BJ (cell line): Measurements from ENCODE around the gene CDC14B. TPM values are rescaled to one million over a fixed set of nuclear protein-coding genes. Genes with fewer than 3 reads are reported as not detected.

Source experiments
- CTCF ChIA-PET: fragments of 350-600 bp; formaldehyde crosslinking; extraction: SDS; loops from one replicate; lab custom pipeline; 2021; ENCODE audit warnings: antibody characterized with exemption, inconsistent platforms; lab: Yijun Ruan, JAX
- POLR2A ChIA-PET: fragments of 300-600 bp; sonication (Branson Sonifier 250); formaldehyde crosslinking; extraction: SDS; loops from one replicate; lab custom pipeline; 2021; ENCODE audit warnings: antibody characterized with exemption; lab: Charles Lee
- DNase-seq: peaks from one replicate; pipeline ENCODE4 v3.0.0-alpha.2; 2011; ENCODE audit warnings: low read depth
- H3K27me3 ChIP-seq: 2 replicates; pipeline ENCODE4 v1.6.0; 2011; ENCODE audit warnings: low read length; ENCODE audit not compliant: control insufficient read depth, insufficient read depth
- H3K36me3 ChIP-seq: 2 replicates; pipeline ENCODE4 v1.5.1; 2011; ENCODE audit warnings: low read length; ENCODE audit not compliant: control insufficient read depth, insufficient read depth
- H3K4me3 ChIP-seq: 2 replicates; pipeline ENCODE4 v1.5.1; 2011; ENCODE audit warnings: low read depth, mild to moderate bottlenecking, control low read depth, low read length
- polyA plus RNA-seq: library from polyadenylated mRNA; depleted of rRNA; stranded (reverse); fragments of >200 nt; gene quantifications from 2 replicates; pipeline ENCODE4 v1.2.3, GENCODE V29; 2011
- TF ChIP-seq, protein P1 (sequence below): IDR thresholded peaks from 2 replicates; pipeline ENCODE4 v1.5.1; 2011; ENCODE audit warnings: low read depth, mild to moderate bottlenecking, control low read depth, inconsistent platforms, low read length, moderate library complexity; ENCODE audit not compliant: insufficient read depth

The CDC14B gene
- polyA plus RNA-seq, 1 experiment: 12.1 TPM

DNA sequence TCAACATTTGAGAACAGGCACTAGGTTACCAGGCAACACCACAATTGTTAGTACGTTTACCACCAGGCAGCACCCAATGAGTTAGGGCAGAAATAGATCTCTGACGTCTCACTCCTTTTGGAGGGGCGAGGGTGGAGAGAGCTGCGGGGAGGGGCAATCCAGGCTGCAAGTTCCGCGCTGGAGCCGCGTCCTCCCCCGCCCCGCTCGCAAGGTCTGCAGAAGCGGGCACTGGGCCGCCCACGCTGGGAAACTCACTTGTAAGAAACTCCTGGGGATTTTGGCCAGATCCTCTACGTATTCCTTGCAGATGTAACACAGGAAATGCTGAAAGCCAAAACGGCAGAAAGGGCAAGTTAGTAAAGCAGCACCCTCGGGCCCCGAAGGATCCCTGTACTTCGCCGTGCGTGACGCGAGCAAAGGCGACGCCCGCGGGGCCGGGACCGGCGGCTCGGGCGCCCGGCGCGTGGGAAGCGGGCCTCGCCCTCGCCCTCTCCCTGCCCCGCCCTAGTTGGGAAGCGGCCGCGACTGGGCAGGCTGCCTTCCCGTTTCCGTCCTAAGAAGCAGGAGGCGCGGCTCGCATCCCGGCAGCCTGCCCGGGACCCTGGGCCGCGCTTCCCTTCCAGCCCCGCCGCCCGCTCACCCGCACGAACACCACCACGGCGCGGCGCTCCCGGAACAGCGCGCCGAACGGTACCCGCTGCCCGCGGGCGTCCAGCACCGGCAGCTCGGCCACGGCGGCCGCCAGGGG lies 35.0 kb upstream of the CDC14B start:
- DNase-seq: peak; percentile 50
- Histone ChIP-seq H3K36me3 (peaks cover 5% of the 10 kb centered on the region), H3K4me3 (peak overlapping the region; percentile 72), H3K27me3 (no peaks in the 10 kb centered on the region)
- TF ChIP-seq, protein P1, sequence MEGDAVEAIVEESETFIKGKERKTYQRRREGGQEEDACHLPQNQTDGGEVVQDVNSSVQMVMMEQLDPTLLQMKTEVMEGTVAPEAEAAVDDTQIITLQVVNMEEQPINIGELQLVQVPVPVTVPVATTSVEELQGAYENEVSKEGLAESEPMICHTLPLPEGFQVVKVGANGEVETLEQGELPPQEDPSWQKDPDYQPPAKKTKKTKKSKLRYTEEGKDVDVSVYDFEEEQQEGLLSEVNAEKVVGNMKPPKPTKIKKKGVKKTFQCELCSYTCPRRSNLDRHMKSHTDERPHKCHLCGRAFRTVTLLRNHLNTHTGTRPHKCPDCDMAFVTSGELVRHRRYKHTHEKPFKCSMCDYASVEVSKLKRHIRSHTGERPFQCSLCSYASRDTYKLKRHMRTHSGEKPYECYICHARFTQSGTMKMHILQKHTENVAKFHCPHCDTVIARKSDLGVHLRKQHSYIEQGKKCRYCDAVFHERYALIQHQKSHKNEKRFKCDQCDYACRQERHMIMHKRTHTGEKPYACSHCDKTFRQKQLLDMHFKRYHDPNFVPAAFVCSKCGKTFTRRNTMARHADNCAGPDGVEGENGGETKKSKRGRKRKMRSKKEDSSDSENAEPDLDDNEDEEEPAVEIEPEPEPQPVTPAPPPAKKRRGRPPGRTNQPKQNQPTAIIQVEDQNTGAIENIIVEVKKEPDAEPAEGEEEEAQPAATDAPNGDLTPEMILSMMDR: no peak
- ChIA-PET POLR2A (interaction anchor here (0.6 kb wide), 1 partner anchor 1242 kb away, joined by 3 read pairs; no protein-coding TSS in a partner anchor), CTCF (interaction anchor here (1.0 to 2.6 kb wide), 4 partner anchors 10 to 327 kb away, joined by 3 to 10 read pairs (median 4); no protein-coding TSS in a partner anchor)

DNA sequence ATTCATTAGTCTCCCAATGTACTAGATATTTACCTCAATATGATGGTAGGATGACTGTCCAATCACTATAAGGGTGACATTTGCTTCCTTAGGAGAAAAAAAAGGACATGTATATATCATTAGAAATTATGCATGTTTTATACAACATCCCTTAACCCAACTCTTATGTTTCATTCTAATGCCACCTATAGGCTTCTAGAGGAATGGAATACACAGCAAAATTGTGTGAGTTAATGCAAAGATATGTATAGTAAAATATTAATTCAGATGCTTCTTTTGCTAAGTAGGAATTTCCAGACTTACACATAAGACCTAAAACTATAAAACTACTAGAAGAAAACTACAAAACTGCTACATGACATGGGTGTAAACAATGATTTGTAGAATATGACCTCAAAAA lies 32.0 kb upstream of the CDC14B start:
- Histone ChIP-seq H3K4me3 (no peak overlapping the region), H3K36me3 (peaks cover 5% of the 10 kb centered on the region), H3K27me3 (no peaks in the 10 kb centered on the region)
- DNase-seq: no peak
- CTCF ChIA-PET: interaction anchor here (0.8 to 1.3 kb wide), 4 partner anchors 44 to 324 kb away, joined by 3 read pairs; no protein-coding TSS in a partner anchor
- POLR2A ChIA-PET: no interaction called here
- TF ChIP-seq, protein P1: peak; percentile 46; the same call in 1 of the 2 replicates

DNA sequence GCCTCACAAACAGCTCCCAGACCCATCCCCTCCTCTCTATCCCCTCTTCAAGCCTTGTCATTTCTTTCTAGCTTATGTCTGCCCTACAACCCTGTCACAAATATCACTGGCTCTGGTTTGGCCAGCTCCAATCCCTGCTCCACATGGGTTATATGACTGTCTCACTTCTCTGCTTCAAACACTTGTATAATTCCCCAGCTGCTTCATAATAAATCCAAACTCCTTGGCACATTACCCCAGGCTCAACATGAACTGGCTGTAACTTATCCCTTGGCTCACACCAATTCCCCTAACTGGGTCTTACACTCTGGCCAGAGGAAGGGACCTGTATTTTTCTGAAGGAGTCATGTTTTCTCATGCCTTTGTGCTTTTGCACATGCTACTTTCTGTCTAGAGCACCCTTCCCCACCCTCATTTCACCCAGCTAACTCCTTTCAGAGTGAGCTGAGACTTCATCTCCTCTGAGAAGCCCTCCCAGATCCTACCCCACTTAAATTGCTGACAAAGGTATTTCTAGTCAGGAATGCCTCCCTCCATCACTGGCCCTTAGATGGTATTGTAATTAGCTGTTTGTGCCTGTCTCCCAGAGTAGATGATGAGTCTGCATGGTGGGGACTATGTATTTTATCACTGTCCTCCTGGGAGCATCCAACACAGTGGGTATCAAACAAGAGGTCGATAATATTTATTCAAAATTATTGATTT lies 30.1 kb upstream of the CDC14B start:
- CTCF ChIA-PET: interaction anchor here (0.6 to 2.4 kb wide), 5 partner anchors 135 to 333 kb away, joined by 3 to 10 read pairs (median 4); no protein-coding TSS in a partner anchor
- TF ChIP-seq, protein P1: no peak
- no peaks in the 10 kb centered on the region for H3K27me3 ChIP-seq

DNA sequence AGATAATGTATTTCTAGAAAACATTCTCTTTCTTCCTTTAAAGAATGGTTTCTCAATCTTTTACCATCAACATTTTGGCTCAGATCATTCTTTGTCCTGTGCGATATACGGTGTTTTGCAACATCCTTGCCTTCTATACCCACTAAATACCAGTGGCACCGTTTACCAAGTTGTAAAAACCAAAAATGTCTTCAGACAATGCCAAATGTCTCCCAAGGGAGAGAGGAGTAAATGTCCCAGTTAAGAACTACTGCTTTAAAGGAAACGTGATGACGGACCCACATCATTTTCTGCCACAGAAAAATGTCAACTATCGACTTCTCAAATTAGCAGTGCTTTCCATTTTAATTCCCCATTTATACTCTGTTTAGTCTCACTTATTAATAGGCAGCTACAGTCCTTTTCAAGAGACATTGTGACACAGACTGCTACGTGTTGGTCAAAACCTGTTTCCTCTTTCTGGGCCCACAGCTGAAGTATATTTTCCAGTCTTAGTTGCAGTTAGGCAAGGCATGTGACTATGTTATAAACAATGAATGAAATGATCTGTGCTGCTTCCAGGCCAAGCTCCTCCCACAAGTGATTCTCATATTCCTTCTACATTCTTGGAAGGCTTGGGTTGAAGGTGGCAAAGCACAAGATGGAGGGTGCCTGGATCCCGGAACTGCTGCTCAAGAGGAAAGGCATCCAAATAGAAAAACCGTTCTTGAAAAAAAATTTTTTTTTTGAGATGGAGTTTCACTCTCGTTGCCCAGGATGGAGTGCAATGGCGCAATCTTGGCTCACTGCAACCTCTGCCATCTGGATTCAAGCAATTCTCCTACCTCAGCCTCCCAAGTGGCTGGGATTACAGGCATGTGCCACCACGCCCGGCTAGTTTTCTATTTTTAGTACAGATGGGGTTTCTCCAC lies 26.7 kb upstream of the CDC14B start:
- TF ChIP-seq, protein P1: no peak
- ChIA-PET POLR2A (no interaction called here), CTCF (interaction anchor here (0.6 kb wide), 1 partner anchor 132 kb away, joined by 4 read pairs; no protein-coding TSS in a partner anchor)
- Histone ChIP-seq H3K27me3 (no peaks in the 10 kb centered on the region), H3K4me3 (no peak overlapping the region), H3K36me3 (peaks cover 5% of the 10 kb centered on the region)
- DNase-seq: peak; percentile 83

More for the DNA sequence above, 30.1 kb upstream of the CDC14B start:
- no peak for DNase-seq
- POLR2A ChIA-PET: no interaction called here
- H3K36me3 ChIP-seq: peaks cover 5% of the 10 kb centered on the region
- no peak overlapping the region for H3K4me3 ChIP-seq
